HEK293 (cell line): ENCODE results near the gene ODF2.
A peak's percentile ranks its signal among the peaks of the same experiment; 100 is the strongest.

Source experiments
- CTCF ChIA-PET: fragments of 350-600 bp; formaldehyde crosslinking; extraction: SDS; loops from one replicate; lab custom pipeline; 2021; ENCODE audit warnings: antibody characterized with exemption; lab: Yijun Ruan, JAX
- POLR2A ChIA-PET: fragments of 300-600 bp; formaldehyde crosslinking; extraction: SDS; loops from one replicate; lab custom pipeline; 2020; ENCODE audit warnings: antibody characterized with exemption, inconsistent platforms; lab: Yijun Ruan, JAX
- H3K27ac ChIP-seq: fragments of 200-500 bp; sonication (Bioruptor generic); 2 replicates; pipeline ENCODE4 v1.5.1; 2014; ENCODE audit warnings: low read depth, low read length, control low read depth, inconsistent platforms; ENCODE audit errors: extremely low read depth
- H3K36me3 ChIP-seq, 2 experiments: fragments of 200-500 bp in 1 of 2; sonication (Bioruptor generic) in 1 of 2; 1 replicate in 1 of 2; 2 replicates in 1 of 2; pipeline ENCODE4 v1.5.1; 2014 to 2017; ENCODE audit warnings: inconsistent platforms in 2 of 2, low read length in 2 of 2; ENCODE audit not compliant: control insufficient read depth in 2 of 2, insufficient read depth in 1 of 2
- H3K4me1 ChIP-seq: fragments of 200-500 bp; sonication (Bioruptor generic); 2 replicates; pipeline ENCODE4 v1.5.1; 2014; ENCODE audit warnings: mild to moderate bottlenecking, low read length, inconsistent platforms; ENCODE audit not compliant: control insufficient read depth, insufficient read depth
- H3K4me3 ChIP-seq: 2 replicates; pipeline ENCODE4 v1.5.1; 2011; ENCODE audit warnings: low read depth, mild to moderate bottlenecking, control low read depth, low read length, moderate library complexity
- H3K9me3 ChIP-seq: fragments of 200-500 bp; sonication (Bioruptor generic); 2 replicates; pipeline ENCODE4 v1.5.1; 2014; ENCODE audit warnings: low read depth, low read length, inconsistent platforms; ENCODE audit not compliant: control insufficient read depth, insufficient read depth
- GLIS1 ChIP-seq: fragments of 450-650 bp; formaldehyde crosslinking; IDR thresholded peaks from 2 replicates; pipeline ENCODE4 v1.5.1; 2016; ENCODE audit warnings: missing biosample characterization, missing genetic modification characterization
- GLIS2 ChIP-seq: fragments of 450-650 bp; formaldehyde crosslinking; IDR thresholded peaks from 2 replicates; pipeline ENCODE4 v1.5.1; 2016; ENCODE audit warnings: missing biosample characterization, missing genetic modification characterization
- HIC1 ChIP-seq: fragments of 450-650 bp; formaldehyde crosslinking; IDR thresholded peaks from 2 replicates; pipeline ENCODE4 v1.5.1; 2016; ENCODE audit warnings: missing biosample characterization, missing genetic modification characterization
- KLF7 ChIP-seq: fragments of 450-650 bp; formaldehyde crosslinking; IDR thresholded peaks from 2 replicates; pipeline ENCODE4 v1.5.1; 2016; ENCODE audit warnings: missing biosample characterization, missing genetic modification characterization, borderline replicate concordance
- PATZ1 ChIP-seq: fragments of 450-650 bp; formaldehyde crosslinking; IDR thresholded peaks from 2 replicates; pipeline ENCODE4 v1.5.1; 2016; ENCODE audit warnings: missing biosample characterization, missing genetic modification characterization
- PBX3 ChIP-seq: sonication (generic); formaldehyde crosslinking; IDR thresholded peaks from 2 replicates; pipeline ENCODE4 v1.8.1; 2022; ENCODE audit warnings: mild to moderate bottlenecking, moderate library complexity, missing genetic modification reagents
- SP2 ChIP-seq: fragments of 450-650 bp; formaldehyde crosslinking; IDR thresholded peaks from 2 replicates; pipeline ENCODE4 v1.5.1; 2016; ENCODE audit warnings: missing biosample characterization, missing genetic modification characterization
- SP3 ChIP-seq: fragments of 450-650 bp; formaldehyde crosslinking; IDR thresholded peaks from 2 replicates; pipeline ENCODE4 v1.5.1; 2016; ENCODE audit warnings: missing biosample characterization, missing genetic modification characterization
- SP7 ChIP-seq: fragments of 450-650 bp; formaldehyde crosslinking; IDR thresholded peaks from 2 replicates; pipeline ENCODE4 v1.5.1; 2016; ENCODE audit warnings: missing biosample characterization, missing genetic modification characterization
- YY2 ChIP-seq: fragments of 450-650 bp; formaldehyde crosslinking; IDR thresholded peaks from 2 replicates; pipeline ENCODE4 v1.5.1; 2016; ENCODE audit warnings: missing biosample characterization, missing genetic modification characterization
- ZBTB17 ChIP-seq: fragments of 450-650 bp; formaldehyde crosslinking; IDR thresholded peaks from 2 replicates; pipeline ENCODE4 v1.5.1; 2016; ENCODE audit warnings: missing biosample characterization, missing genetic modification characterization
- ZBTB20 ChIP-seq: fragments of 450-650 bp; formaldehyde crosslinking; IDR thresholded peaks from 2 replicates; pipeline ENCODE4 v1.5.1; 2016; ENCODE audit warnings: missing biosample characterization, missing genetic modification characterization
- ZBTB26 ChIP-seq: fragments of 450-650 bp; formaldehyde crosslinking; optimal IDR thresholded peaks from 2 replicates; pipeline ENCODE3; 2016; ENCODE audit warnings: missing biosample characterization, mild to moderate bottlenecking, missing genetic modification characterization
- ZEB2 ChIP-seq: fragments of 450-650 bp; formaldehyde crosslinking; IDR thresholded peaks from 2 replicates; pipeline ENCODE4 v1.5.1; 2016; ENCODE audit warnings: missing biosample characterization, missing genetic modification characterization
- ZFP69B ChIP-seq: fragments of 450-650 bp; formaldehyde crosslinking; IDR thresholded peaks from 2 replicates; pipeline ENCODE4 v1.5.1; 2016; ENCODE audit warnings: missing biosample characterization, missing genetic modification characterization
- ZIC2 ChIP-seq: fragments of 450-650 bp; formaldehyde crosslinking; IDR thresholded peaks from 2 replicates; pipeline ENCODE4 v1.5.1; 2016; ENCODE audit warnings: missing biosample characterization, missing genetic modification characterization
- ZNF211 ChIP-seq: fragments of 450-650 bp; formaldehyde crosslinking; IDR thresholded peaks from 2 replicates; pipeline ENCODE4 v1.5.1; 2016; ENCODE audit warnings: low read depth, missing biosample characterization, missing genetic modification characterization
- ZNF223 ChIP-seq: fragments of 450-650 bp; formaldehyde crosslinking; IDR thresholded peaks from 2 replicates; pipeline ENCODE4 v1.5.1; 2016; ENCODE audit warnings: missing biosample characterization, missing genetic modification characterization
- ZNF266 ChIP-seq: fragments of 450-650 bp; formaldehyde crosslinking; IDR thresholded peaks from 2 replicates; pipeline ENCODE4 v1.5.1; 2016; ENCODE audit warnings: missing biosample characterization, missing genetic modification characterization, low read depth
- ZNF335 ChIP-seq: fragments of 450-650 bp; formaldehyde crosslinking; conservative IDR thresholded peaks from 2 replicates; pipeline ENCODE4 v1.5.1; 2016; ENCODE audit warnings: missing biosample characterization, missing genetic modification characterization
- ZNF341 ChIP-seq: fragments of 450-650 bp; formaldehyde crosslinking; IDR thresholded peaks from 2 replicates; pipeline ENCODE4; 2016; ENCODE audit warnings: low read depth, missing biosample characterization, missing genetic modification characterization
- ZNF366 ChIP-seq: fragments of 450-650 bp; formaldehyde crosslinking; conservative IDR thresholded peaks from 2 replicates; pipeline ENCODE4 v1.5.1; 2016; ENCODE audit warnings: missing biosample characterization, missing genetic modification characterization
- ZNF514 ChIP-seq: fragments of 450-650 bp; formaldehyde crosslinking; IDR thresholded peaks from 2 replicates; pipeline ENCODE4 v1.5.1; 2016; ENCODE audit warnings: missing biosample characterization, missing genetic modification characterization
- ZNF600 ChIP-seq: fragments of 450-650 bp; formaldehyde crosslinking; IDR thresholded peaks from 2 replicates; pipeline ENCODE4 v1.5.1; 2016; ENCODE audit warnings: missing biosample characterization, missing genetic modification characterization
- ZNF623 ChIP-seq: fragments of 450-650 bp; formaldehyde crosslinking; IDR thresholded peaks from 2 replicates; pipeline ENCODE4 v1.5.1; 2016; ENCODE audit warnings: missing biosample characterization, missing genetic modification characterization
- ZNF692 ChIP-seq: fragments of 450-650 bp; formaldehyde crosslinking; IDR thresholded peaks from 2 replicates; pipeline ENCODE4 v1.5.1; 2016; ENCODE audit warnings: missing biosample characterization, missing genetic modification characterization
- ZNF76 ChIP-seq: fragments of 450-650 bp; formaldehyde crosslinking; IDR thresholded peaks from 2 replicates; pipeline ENCODE4; 2016; ENCODE audit warnings: low read depth, missing biosample characterization, missing genetic modification characterization, borderline replicate concordance
- ZXDB ChIP-seq: fragments of 450-650 bp; formaldehyde crosslinking; IDR thresholded peaks from 2 replicates; pipeline ENCODE4 v1.5.1; 2016; ENCODE audit warnings: missing biosample characterization, missing genetic modification characterization

The ODF2 gene

GRCh38 chr9:128456613-128457061, 831 bp downstream of the ODF2 start:
- Histone ChIP-seq H3K4me1 (peaks cover 2% of the 10 kb centered on the region; the same call in 1 of the 2 replicates), H3K27ac (peak overlapping the region; percentile 62), H3K9me3 (no peaks in the 10 kb centered on the region)
- TF ChIP-seq YY2 (tag by site-specific recombination) (no peak), ZNF514 (tag by site-specific recombination) (no peak), ZNF335 (tag by site-specific recombination) (peak; percentile 85), ZNF211 (tag by site-specific recombination) (no peak), ZBTB17 (tag by site-specific recombination) (peak; percentile 55; the same call in 1 of the 2 replicates), PBX3 (CRISPR knock-in tag) (no peak), ZEB2 (tag by site-specific recombination) (peak; percentile 38; the same call in 1 of the 2 replicates), ZNF266 (tag by site-specific recombination) (no peak), ZBTB26 (tag by site-specific recombination) (peak; percentile 48), ZNF223 (tag by site-specific recombination) (no peak), SP7 (peak; percentile 11; the same call in 1 of the 2 replicates), ZNF341 (peak; percentile 18; the same call in 1 of the 2 replicates), ZBTB20 (tag by site-specific recombination) (peak; percentile 72; the same call in 1 of the 2 replicates), ZNF366 (tag by site-specific recombination) (peak; percentile 59), ZIC2 (tag by site-specific recombination) (peak; percentile 47), ZNF623 (no peak), ZNF76 (tag by site-specific recombination) (peak; percentile 45; the same call in 1 of the 2 replicates), GLIS1 (peak; percentile 38), ZNF600 (tag by site-specific recombination) (peak; percentile 40; the same call in 1 of the 2 replicates), SP3 (tag by site-specific recombination) (peak; percentile 21; the same call in 1 of the 2 replicates), ZXDB (tag by site-specific recombination) (peak; percentile 81), HIC1 (tag by site-specific recombination) (0 out of 2 replicates have a peak, but pooled peaks have one; percentile 8), KLF7 (tag by site-specific recombination) (peak; percentile 4; the same call in 1 of the 2 replicates), GLIS2 (tag by site-specific recombination) (peak; percentile 85), ZNF692 (tag by site-specific recombination) (peak; percentile 99), PATZ1 (tag by site-specific recombination) (peak; percentile 60), SP2 (tag by site-specific recombination) (peak; percentile 76), ZFP69B (tag by site-specific recombination) (peak; percentile 99)
- TF ChIP-seq, all 188 proteins: peak for 21
- Histone ChIP-seq H3K4me3 (peak overlapping the region; percentile 49), H3K36me3 (peaks cover 3 to 26% of the 10 kb centered on the region in 2 experiments; a peak in 2 of 3 replicates)
- CTCF ChIA-PET, result no interaction called here
- POLR2A ChIA-PET, result interaction anchor here (0.7 kb wide), 1 partner anchor 268 kb away, joined by 6 read pairs; no protein-coding TSS in a partner anchor
